ENCODE data around the gene SLCO3A1. TPM values are rescaled to one million over a fixed set of nuclear protein-coding genes. Genes with fewer than 3 reads are reported as not detected.
A peak's percentile ranks its signal among the peaks of the same experiment; 100 is the strongest.

Gene SLCO3A1
- total and polyA plus RNA-seq, 2 experiments from 2014 or later = 1.9 to 6.9 TPM

- Histone ChIP-seq H3K9me3 (ENCODE audit: low read depth) (no peaks in the 10 kb centered on the region), H2AFZ (no peak overlapping the region; the same call in 1 of the 2 replicates), H3K4me1 (ENCODE audit: insufficient read depth) (peaks cover 23% of the 10 kb centered on the region), H3K4me2 (ENCODE audit: unreplicated experiment) (no peak overlapping the region), H3K9me2 (ENCODE audit: insufficient read depth) (no peaks in the 10 kb centered on the region), H3K27me3 (replicated peaks; ENCODE audit: insufficient read depth) (no peaks in the 10 kb centered on the region), H3K79me2 (ENCODE audit: insufficient read depth) (no peaks in the 10 kb centered on the region), H3F3A (ENCODE audit: insufficient read depth) (peaks cover 23% of the 10 kb centered on the region), H3K27ac (0 out of 2 replicates have a peak overlapping the region, but pooled peaks have one; percentile 4), H4K20me1 (ENCODE audit: insufficient read depth) (no peaks in the 10 kb centered on the region), H3K36me3 (ENCODE audit: low read depth) (no peaks in the 10 kb centered on the region), H3K4me3 (no peak overlapping the region), H3K9ac (no peak overlapping the region)
- DNase-seq = peak; percentile 67
- in situ Hi-C loops (cut with MboI) = no loop called here
- WGBS, 2 experiments (ENCODE audit: low coverage in 1 of 2, low lambda C conversion rate in 2 of 2, missing lambda C conversion rate in 2 of 2) = 22 to 23% methylated on average over 7 of the region's 7 CpGs
- TF ChIP-seq EZH2phosphoT487 (IDR thresholded peaks at IDR 0.05; ENCODE audit: insufficient read depth, low read depth) = no peak
- no peak for TF ChIP-seq EZH2 (IDR thresholded peaks at IDR 0.05; ENCODE audit: insufficient read depth, poor library complexity, severe bottlenecking)
These were observed 116.6 kb downstream of the SLCO3A1 start for GRCh38 chr15:91970142-91970541.

GRCh38 chr15:91973481-91973880 is 120.0 kb downstream of the SLCO3A1 start:
- Histone ChIP-seq H3F3A (ENCODE audit: insufficient read depth) (peaks cover 4% of the 10 kb centered on the region; the same call in 1 of the 2 replicates), H3K36me3 (ENCODE audit: low read depth) (no peaks in the 10 kb centered on the region), H3K79me2 (ENCODE audit: insufficient read depth) (no peaks in the 10 kb centered on the region), H3K4me3 (no peak overlapping the region), H4K20me1 (ENCODE audit: insufficient read depth) (no peaks in the 10 kb centered on the region), H3K27me3 (replicated peaks; ENCODE audit: insufficient read depth) (no peaks in the 10 kb centered on the region), H3K4me1 (ENCODE audit: insufficient read depth) (peaks cover 8% of the 10 kb centered on the region), H3K4me2 (ENCODE audit: unreplicated experiment) (no peak overlapping the region), H3K9me2 (ENCODE audit: insufficient read depth) (no peaks in the 10 kb centered on the region), H3K27ac (no peak overlapping the region), H3K9ac (no peak overlapping the region), H3K9me3 (ENCODE audit: low read depth) (no peaks in the 10 kb centered on the region), H2AFZ (no peak overlapping the region)
- WGBS, 2 experiments (ENCODE audit: low coverage in 1 of 2, low lambda C conversion rate in 2 of 2, missing lambda C conversion rate in 2 of 2) = 78 to 83% methylated on average over 9 of the region's 9 CpGs
- TF ChIP-seq EZH2phosphoT487 (IDR thresholded peaks at IDR 0.05; ENCODE audit: insufficient read depth, low read depth) (no peak), EZH2 (IDR thresholded peaks at IDR 0.05; ENCODE audit: insufficient read depth, poor library complexity, severe bottlenecking) (no peak)
- in situ Hi-C loops (cut with MboI) = no loop called here
- no peak for DNase-seq

- no peaks in the 10 kb centered on the region for H3K27me3 ChIP-seq (replicated peaks; ENCODE audit: insufficient read depth)
- H3K4me3 ChIP-seq = no peak overlapping the region
- H4K20me1 ChIP-seq (ENCODE audit: insufficient read depth) = no peaks in the 10 kb centered on the region
- no peak overlapping the region for H2AFZ ChIP-seq
- TF ChIP-seq EZH2 (IDR thresholded peaks at IDR 0.05; ENCODE audit: insufficient read depth, poor library complexity, severe bottlenecking) (no peak), EZH2phosphoT487 (IDR thresholded peaks at IDR 0.05; ENCODE audit: insufficient read depth, low read depth) (no peak)
- in situ Hi-C loops (cut with MboI) = no loop called here
- peaks cover 8% of the 10 kb centered on the region for H3K4me1 ChIP-seq (ENCODE audit: insufficient read depth)
- H3K36me3 ChIP-seq (ENCODE audit: low read depth) = no peaks in the 10 kb centered on the region
- H3K9me3 ChIP-seq (ENCODE audit: low read depth) = no peaks in the 10 kb centered on the region
- H3K27ac ChIP-seq = no peak overlapping the region
- no peaks in the 10 kb centered on the region for H3K9me2 ChIP-seq (ENCODE audit: insufficient read depth)
- DNase-seq = no peak
- H3K79me2 ChIP-seq (ENCODE audit: insufficient read depth) = no peaks in the 10 kb centered on the region
- no peak overlapping the region for H3K9ac ChIP-seq
- H3K4me2 ChIP-seq (ENCODE audit: unreplicated experiment) = no peak overlapping the region
- WGBS, 2 experiments (ENCODE audit: low coverage in 1 of 2, low lambda C conversion rate in 2 of 2, missing lambda C conversion rate in 2 of 2) = 78 to 97% methylated on average over 5 to 6 of the region's 6 CpGs
- H3F3A ChIP-seq (ENCODE audit: insufficient read depth) = peaks cover 4% of the 10 kb centered on the region; the same call in 1 of the 2 replicates
These were observed 120.8 kb downstream of the SLCO3A1 start for GRCh38 chr15:91974321-91974720.

- Histone ChIP-seq H3K27ac (no peak overlapping the region), H3K9me2 (ENCODE audit: insufficient read depth) (no peaks in the 10 kb centered on the region), H4K20me1 (ENCODE audit: insufficient read depth) (no peaks in the 10 kb centered on the region), H3K79me2 (ENCODE audit: insufficient read depth) (no peaks in the 10 kb centered on the region), H3F3A (ENCODE audit: insufficient read depth) (no peaks in the 10 kb centered on the region), H3K27me3 (replicated peaks; ENCODE audit: insufficient read depth) (no peaks in the 10 kb centered on the region), H3K4me3 (no peak overlapping the region), H3K9ac (no peak overlapping the region), H3K36me3 (ENCODE audit: low read depth) (no peaks in the 10 kb centered on the region), H3K4me1 (ENCODE audit: insufficient read depth) (no peaks in the 10 kb centered on the region), H3K4me2 (ENCODE audit: unreplicated experiment) (no peak overlapping the region), H2AFZ (no peak overlapping the region), H3K9me3 (ENCODE audit: low read depth) (no peaks in the 10 kb centered on the region)
- in situ Hi-C loops (cut with MboI) = no loop called here
- 66 to 74% methylated on average over 7 of the region's 7 CpGs for WGBS, 2 experiments (ENCODE audit: low coverage in 1 of 2, low lambda C conversion rate in 2 of 2, missing lambda C conversion rate in 2 of 2)
- peak; percentile 3 for DNase-seq
- TF ChIP-seq EZH2 (IDR thresholded peaks at IDR 0.05; ENCODE audit: insufficient read depth, poor library complexity, severe bottlenecking) (no peak), EZH2phosphoT487 (IDR thresholded peaks at IDR 0.05; ENCODE audit: insufficient read depth, low read depth) (no peak)
These were observed 121.9 kb downstream of the SLCO3A1 start for GRCh38 chr15:91975241-91975978.

Measured in GM23248 (cell line).